ENCODE data around the gene WDR82. TPM values are rescaled to one million over a fixed set of nuclear protein-coding genes. Genes with fewer than 3 reads are reported as not detected.

WDR82 gene
- total RNA-seq, 1 donor from 2014 or later = 96.8 TPM

GRCh38 chr3:52305926-52306325, 27.5 kb upstream of the WDR82 start:
- no peak for TF ChIP-seq CTCF (conservative IDR thresholded peaks at IDR 0.05)
- Mint-ChIP-seq H3K27ac (peak overlapping the region; percentile 37), H3K4me1 (ENCODE audit: unreplicated experiment) (peaks cover 5% of the 10 kb centered on the region), H3K27me3 (no peaks in the 10 kb centered on the region), H3K9me3 (no peaks in the 10 kb centered on the region), H3K36me3 (no peaks in the 10 kb centered on the region), H3K4me3 (no peak overlapping the region)
- DNase-seq (ENCODE audit: extremely low spot score, unreplicated experiment) = no peak

- H3K4me1 Mint-ChIP-seq (ENCODE audit: unreplicated experiment) = peaks cover 17% of the 10 kb centered on the region
- no peak overlapping the region for H3K4me3 Mint-ChIP-seq
- DNase-seq (ENCODE audit: extremely low spot score, unreplicated experiment) = no peak
- H3K27ac Mint-ChIP-seq = peak overlapping the region; percentile 64
- no peaks in the 10 kb centered on the region for H3K27me3 Mint-ChIP-seq
- no peak for TF ChIP-seq CTCF (conservative IDR thresholded peaks at IDR 0.05)
- no peaks in the 10 kb centered on the region for H3K36me3 Mint-ChIP-seq
- H3K9me3 Mint-ChIP-seq = no peaks in the 10 kb centered on the region
Measured at GRCh38 chr3:52303811-52304210, 25.4 kb upstream of the WDR82 start.

GRCh38 chr3:52302426-52303145, 24.1 kb upstream of the WDR82 start:
- peaks cover 21% of the 10 kb centered on the region for H3K4me1 Mint-ChIP-seq (ENCODE audit: unreplicated experiment)
- TF ChIP-seq CTCF (conservative IDR thresholded peaks at IDR 0.05) = no peak
- no peaks in the 10 kb centered on the region for H3K36me3 Mint-ChIP-seq
- no peak for DNase-seq (ENCODE audit: extremely low spot score, unreplicated experiment)
- H3K27me3 Mint-ChIP-seq = no peaks in the 10 kb centered on the region
- no peak overlapping the region for H3K4me3 Mint-ChIP-seq
- H3K9me3 Mint-ChIP-seq = no peaks in the 10 kb centered on the region
- no peak overlapping the region for H3K27ac Mint-ChIP-seq

GRCh38 chr3:52299879-52300611, 21.6 kb upstream of the WDR82 start:
- H3K27ac Mint-ChIP-seq = peak overlapping the region; percentile 59
- H3K27me3 Mint-ChIP-seq = no peaks in the 10 kb centered on the region
- peak overlapping the region; percentile 79 for H3K4me3 Mint-ChIP-seq
- H3K36me3 Mint-ChIP-seq = no peaks in the 10 kb centered on the region
- TF ChIP-seq CTCF (conservative IDR thresholded peaks at IDR 0.05) = peak; percentile 13
- H3K4me1 Mint-ChIP-seq (ENCODE audit: unreplicated experiment) = peaks cover 16% of the 10 kb centered on the region
- no peak for DNase-seq (ENCODE audit: extremely low spot score, unreplicated experiment)
- H3K9me3 Mint-ChIP-seq = no peaks in the 10 kb centered on the region

- H3K9me3 Mint-ChIP-seq = no peaks in the 10 kb centered on the region
- no peak for DNase-seq (ENCODE audit: extremely low spot score, unreplicated experiment)
- peak overlapping the region; percentile 59 for H3K27ac Mint-ChIP-seq
- no peak for TF ChIP-seq CTCF (conservative IDR thresholded peaks at IDR 0.05)
- H3K4me3 Mint-ChIP-seq = peak overlapping the region; percentile 79
- H3K36me3 Mint-ChIP-seq = no peaks in the 10 kb centered on the region
- peaks cover 16% of the 10 kb centered on the region for H3K4me1 Mint-ChIP-seq (ENCODE audit: unreplicated experiment)
- no peaks in the 10 kb centered on the region for H3K27me3 Mint-ChIP-seq
Measured at GRCh38 chr3:52299247-52299878, 20.9 kb upstream of the WDR82 start.

All from type B pancreatic cell (in vitro differentiated cells).